Embryonic facial prominence (tissue), 1 donor: ENCODE results near the gene LRP5.
"Not testable (repeated sequence)": the region's sequence is repeated elsewhere in the genome, so short reads cannot be mapped to it uniquely, and the experiment has no call there.

Experiments
- DNase-seq: peaks from one replicate; pipeline ENCODE4 v3.0.0-alpha.2; 2016; ENCODE audit errors: extremely low spot score

LRP5 gene

DNA sequence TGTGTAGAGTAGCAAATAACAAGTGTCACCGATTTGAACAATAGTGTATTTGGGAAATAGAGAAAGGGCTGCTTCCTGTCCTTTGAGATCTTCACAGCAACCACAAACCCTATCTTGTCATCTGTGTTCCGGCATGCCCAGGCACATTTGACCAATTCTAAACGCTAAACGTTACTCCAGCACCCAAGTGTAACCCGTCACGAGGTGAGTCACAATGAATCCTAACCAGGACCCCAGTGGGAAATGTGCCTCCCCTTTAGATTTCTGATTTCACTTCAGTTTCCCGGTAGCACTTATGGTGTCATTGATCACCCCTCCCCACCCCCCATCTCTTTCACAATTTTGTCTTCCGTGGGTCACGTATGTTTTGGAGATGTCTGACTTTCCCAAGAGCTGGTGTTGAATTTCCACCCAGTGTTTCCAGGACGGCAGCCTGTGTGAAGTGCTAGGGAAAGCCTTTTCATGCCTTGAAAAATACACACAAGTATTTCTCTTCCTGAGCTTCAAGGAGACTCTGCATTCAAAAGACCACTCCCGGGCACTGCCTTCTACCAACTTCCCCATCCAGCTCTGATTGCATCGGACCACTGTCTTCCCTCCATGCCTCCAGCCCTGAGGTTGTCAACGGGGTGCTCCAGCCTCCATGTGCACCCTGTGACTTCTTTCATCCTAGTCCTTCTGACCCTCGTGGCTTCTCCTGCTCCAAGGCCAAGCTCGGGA lies 30.1 kb upstream of the LRP5 start:
- no peak for DNase-seq

DNA sequence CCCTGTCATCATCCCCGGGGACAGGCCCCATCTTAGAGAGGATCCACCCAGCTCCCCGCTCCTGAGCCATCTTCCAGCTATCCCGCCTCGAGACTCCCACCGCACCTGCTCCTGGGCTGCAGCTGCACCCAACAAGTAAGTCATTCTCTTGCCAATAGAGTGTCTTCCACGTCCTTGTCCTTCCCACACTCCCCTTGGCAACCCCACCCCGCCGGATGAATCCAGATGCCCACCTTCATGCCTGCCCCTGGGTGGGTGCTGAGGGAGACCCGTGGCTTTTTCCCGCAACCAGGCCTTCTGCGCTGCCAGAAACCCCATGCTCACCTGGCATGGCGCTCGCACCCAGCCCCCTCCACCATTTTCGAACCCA lies 29.5 kb upstream of the LRP5 start:
- no peak for DNase-seq

DNA sequence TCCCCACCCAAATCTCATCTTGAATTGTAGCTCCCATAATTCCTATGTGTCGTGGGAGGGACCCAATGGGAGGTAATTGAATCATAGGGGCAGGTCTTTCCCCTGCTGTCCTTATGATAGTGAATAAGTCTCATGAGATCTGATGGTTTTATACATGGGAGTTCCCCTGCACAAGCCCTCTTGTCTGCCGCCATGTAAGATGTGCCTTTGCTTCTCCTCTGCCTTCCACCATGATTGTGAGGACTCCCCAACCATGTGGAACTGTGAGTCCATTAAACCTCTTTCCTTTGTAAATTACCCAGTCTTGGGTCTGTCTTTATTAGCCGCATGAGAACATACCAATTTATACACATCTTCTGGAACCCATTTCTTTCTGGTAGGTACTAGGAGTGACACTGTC lies 27.8 kb upstream of the LRP5 start:
- not testable (repeated sequence) for DNase-seq

DNA sequence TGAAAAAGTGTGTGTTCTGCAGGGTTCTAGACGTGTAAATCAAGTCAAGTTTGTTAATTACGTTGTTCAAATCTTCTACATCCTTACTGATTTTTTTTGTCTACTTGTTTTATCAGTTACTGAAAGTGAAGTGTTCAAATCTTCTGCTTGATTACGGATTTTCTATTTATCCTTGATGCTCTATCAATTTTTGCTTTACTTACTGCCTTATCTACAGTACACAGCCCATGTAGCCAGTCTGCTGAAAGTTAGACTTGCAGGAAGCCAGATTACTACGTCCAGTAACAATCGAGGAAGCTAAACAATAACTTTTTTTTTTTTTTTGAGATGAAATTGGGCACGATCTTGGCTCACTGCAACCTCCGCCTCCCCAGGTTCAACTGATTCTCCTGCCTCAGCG lies 25.0 kb upstream of the LRP5 start:
- no peak for DNase-seq

DNA sequence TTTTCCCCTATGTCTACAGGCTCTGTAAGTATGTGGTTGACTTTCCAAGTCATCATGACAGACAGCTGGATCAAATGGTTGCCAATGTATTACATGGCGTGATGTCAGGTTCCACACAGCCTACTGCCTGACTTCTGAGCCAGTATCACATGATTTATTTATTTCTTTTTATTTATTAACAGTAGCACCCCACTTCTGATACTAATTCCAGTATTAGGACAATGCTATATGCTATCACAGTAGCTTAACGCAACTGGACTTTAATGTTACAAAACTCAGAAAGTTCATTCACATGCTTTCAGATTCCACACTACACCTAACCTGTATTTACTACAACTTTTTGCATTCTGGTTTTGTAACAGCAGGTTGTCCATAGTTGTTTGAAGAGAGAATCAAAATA lies 22.9 kb upstream of the LRP5 start:
- no peak for DNase-seq

DNA sequence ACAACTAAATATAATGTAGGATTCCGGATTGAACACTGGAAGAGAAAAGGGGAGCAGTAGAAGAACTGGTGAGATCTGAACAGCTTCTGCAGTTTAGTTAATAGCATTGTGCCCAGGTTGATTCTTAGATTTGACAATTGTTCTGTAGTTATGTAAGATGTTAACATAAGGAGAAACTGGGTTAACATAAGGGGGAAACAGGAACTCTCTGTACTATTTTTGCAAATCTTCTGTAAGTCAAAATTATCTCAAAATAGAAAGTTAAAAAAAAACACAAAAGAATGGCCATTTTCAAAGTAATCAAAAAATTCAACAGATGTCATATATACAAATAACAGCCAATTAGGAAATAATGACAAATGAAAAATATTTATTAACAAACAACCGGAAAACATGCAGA lies 18.7 kb upstream of the LRP5 start:
- no peak for DNase-seq

DNA sequence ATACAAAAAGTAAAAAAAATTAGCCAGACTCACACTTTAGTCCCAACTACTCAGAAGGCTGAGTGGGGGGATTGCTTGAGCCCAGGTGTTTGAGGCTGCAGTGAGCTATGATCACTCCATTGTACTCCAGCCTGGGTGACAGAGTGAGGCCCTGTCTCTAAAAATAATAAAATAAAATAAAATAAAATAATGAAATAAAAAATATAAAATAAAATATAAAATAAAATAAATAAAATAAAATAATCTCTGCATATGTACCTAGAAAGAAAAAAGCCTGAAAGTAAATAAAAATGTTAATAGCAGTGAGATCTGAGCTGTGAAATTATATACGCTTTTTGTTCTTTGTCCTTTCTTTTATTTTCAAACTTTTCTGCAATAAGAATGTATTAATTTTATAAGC lies 17.1 kb upstream of the LRP5 start:
- DNase-seq: no peak

DNA sequence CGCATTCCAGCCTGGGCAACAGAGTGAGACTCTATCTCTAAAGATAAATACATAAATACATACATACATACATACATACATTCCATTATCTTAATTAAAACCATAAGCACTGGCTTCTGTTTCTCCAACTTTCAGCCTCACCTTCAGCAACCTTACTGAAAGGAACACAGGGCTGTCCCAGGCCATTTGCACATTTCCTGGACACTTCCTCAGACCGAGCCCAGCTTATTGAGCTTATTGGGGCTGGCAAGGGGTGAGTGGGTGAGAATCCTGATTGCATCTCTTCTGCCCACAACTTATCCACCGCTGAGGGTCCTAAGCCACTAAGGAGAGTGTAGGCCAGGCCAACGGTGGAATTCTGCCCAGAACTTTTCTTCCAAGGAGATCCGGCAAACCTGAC lies 16.5 kb upstream of the LRP5 start:
- no peak for DNase-seq

DNA sequence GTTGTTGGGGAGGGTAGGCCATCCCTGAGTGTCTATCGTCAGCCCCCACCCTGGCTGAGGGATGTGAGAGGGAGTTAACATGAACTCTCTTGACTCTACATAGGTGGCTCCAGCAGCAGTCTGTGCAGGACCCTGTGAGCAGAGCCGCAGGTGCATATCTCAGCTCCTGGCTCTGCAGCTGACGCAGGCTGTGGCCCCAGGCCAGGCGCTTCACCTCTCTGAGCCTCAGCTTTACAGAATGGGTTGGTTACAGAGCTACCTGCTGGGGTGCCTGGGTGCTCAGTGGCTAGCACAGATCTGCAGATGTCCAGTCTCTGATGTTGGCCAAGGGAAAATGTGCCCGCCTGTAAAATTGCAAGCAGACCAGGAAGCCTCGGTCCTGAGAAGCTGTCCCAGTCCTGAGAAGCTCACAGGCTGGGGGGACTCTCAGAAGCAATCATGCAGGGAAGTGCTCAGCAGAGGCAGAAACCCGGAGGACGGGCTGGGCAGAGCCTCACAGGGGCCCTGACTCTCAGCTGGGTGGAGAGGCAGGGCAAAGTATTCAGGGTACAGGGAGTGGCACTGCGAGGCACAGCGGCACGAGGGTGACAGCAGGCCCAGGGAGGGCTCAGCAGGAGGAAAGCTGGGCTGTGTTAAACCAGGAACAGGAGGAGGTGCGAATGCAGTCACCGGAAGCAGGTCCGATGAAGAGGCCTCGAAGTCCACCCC lies 15.9 kb upstream of the LRP5 start:
- DNase-seq: no peak

DNA sequence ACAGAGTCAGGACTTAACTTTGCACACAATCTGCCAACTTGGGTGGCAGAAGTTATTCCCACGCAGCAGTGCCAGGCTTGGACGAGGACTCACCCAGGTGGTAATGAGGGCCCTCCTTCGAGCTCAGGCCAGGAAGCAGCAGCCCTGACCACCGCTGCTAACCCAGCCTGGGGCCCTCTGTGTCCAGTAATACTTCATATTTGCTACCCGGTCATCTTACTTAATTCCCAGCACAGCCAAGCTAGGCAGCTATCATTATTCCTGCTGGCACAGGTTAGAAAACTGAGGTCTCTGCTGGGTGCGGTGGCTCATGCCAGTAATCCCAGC lies 15.4 kb upstream of the LRP5 start:
- DNase-seq: no peak

DNA sequence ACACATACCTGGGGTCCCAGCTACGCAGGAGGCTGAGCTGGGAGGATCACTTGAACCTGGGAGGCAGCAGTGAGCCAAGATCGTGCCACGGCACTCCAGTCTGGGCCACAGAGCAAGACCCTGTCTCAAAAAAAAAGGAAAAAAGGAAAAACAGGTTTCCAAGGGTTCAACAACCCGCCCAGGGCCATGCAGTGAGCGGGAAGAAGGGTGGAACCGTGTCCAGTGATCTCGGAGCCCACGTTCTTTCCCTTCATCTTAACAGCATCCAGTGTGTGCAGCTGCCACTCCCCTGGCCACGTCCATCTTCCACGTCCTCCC lies 14.9 kb upstream of the LRP5 start:
- DNase-seq: no peak

DNA sequence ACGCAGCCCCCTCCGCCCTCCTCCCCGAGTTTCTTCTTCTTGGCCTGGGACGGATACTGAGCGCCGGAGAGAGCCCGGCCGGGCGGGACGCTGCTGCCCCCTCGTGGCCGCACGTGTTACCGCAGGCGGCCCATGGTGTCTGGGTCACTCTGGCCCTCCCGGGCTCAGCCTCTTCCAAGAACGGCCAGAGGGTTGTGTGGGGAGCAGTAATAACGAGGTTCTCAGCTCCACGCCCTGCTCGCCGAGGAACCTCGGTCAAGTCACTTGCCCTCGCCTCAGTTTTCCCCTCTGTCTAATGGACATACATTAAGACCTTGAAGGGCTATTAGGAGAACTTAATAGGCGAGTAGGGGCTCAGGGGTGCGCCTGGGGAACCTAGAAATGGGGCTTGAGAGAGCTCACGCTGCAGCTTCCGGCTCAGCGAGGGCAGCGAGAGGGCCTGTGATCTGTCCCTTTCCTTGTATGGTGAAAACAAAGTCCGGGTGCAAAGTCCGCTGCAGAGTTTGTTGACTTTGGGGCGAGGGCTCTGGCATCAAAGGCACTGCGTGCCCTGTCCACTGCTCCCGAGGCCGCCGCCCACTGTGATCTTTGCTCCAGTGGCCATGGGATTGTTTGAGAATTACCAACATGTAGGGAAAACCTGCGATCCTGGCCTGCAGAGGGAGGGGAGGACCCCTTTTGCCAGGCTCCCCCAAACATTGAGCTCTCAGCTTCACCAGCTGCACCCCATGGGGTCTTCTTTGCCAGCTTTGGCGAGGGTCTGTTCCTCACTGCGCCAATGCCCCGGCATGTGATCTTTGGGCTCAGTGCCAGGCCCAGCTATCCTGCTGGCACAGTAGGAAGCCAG lies 14.4 kb upstream of the LRP5 start:
- DNase-seq: no peak

DNA sequence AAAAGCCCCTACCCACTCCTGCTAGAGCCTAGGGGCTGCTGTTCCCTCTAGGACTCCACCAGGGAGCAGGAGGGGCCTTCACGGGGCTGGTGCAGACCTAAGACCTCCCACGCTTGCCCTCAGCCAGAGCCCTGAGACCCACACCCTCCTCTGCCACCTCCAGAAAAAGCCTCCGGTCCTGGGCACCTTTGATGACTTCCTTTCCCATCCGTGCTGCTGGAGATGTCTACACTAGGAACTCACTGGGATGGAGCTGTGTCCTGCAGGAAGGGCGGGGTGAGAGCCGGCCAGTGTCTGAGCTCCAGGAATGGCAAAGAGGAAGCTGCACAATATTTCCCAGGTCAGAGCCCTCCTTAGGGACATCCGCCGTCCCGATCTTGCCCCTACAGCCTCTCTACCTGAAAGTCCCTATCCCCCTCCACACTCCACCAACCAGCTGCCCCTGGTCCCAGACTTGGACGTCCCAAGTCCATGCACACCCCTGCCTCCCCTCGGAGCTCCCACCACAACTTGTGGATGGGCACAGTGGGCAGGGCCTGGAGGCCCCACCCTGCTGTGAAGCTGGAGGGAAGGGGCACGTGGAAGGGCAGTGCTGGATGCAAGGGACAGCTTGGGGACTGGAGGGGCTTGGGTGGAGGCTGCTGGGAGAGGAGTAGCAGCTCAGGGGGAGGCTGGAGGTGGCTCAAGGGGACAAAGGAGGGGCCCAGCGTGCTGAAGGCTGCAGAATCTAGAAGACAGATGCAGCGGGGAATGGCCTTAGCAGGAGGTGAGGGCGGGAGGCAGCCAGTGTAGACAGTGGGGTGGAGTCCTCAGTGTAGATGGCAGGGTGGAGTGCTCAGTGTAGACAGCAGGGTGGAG lies 13.5 kb upstream of the LRP5 start:
- DNase-seq: no peak

DNA sequence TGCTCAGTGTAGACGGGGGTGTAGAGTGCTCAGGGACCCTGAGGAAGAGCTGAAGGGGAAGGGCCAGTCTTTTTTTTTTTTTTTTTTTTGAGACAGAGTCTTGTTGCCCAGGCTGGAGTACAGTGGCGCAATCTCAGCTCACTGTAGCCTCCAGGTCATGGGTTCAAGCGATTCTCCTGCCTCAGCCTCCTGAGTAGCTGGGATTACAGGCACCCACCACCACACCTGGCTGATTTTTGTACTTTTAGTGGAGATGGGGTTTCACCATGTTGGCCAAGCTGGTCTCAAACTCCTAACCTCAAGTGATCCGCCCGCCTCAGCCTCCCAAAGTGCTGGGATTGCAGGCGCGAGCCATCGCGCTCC lies 12.9 kb upstream of the LRP5 start:
- not testable (repeated sequence) for DNase-seq

DNA sequence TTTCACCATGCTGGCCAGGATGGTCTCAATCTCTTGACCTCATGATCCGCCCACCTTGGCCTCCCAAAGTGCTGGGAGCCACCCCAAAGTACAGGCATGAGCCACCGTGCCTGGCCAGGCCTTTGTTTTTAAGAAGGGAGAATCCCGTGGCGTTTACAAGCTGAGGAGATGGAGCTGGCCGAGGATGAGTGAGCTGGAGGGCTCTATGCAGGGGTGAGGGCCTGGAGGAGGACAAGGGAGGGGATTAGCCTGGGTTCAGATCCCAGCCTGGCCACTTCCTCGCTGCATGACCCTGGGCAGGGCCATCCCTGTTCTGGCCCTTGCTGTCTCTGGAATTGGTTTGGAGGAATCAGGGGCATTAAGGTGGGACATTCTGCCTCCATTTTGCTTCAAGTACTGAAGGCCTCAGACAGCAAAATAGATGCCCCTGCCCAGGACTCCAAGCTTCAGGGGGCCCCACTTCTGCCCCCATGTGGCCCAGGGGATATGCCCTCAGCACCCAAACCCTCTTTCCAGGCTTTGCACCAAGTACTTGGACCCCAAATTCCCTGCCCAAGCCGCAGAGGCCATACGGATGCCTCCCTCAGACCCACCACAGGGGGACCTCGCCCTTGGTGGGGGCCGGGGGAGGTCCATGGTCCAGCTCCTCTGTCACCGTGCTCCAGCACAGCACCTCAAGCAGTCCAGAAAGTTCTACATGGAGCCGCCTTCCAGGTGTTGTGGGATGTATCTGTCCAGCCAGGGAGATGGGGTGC lies 12.1 kb upstream of the LRP5 start:
- no peak for DNase-seq

DNA sequence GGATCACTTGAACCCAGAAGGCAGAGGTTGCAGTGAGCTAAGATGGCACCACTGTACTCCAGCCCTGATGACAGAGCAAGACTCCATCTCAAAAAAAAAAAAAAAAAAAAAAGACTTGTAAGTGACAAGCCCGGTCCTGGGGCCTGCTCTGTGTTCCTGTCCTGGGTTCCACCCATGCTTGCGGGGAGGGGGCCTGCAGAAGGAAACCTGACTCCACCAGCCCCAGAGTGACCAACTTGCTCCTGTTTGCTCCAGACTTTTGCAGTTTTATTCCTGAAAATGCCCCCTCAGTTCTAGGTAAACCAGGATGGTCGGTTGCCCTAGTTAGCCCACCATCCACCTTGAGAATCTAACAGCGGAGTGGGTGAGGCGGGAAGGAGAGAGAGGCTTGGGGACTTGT lies 10.1 kb upstream of the LRP5 start:
- DNase-seq: no peak

DNA sequence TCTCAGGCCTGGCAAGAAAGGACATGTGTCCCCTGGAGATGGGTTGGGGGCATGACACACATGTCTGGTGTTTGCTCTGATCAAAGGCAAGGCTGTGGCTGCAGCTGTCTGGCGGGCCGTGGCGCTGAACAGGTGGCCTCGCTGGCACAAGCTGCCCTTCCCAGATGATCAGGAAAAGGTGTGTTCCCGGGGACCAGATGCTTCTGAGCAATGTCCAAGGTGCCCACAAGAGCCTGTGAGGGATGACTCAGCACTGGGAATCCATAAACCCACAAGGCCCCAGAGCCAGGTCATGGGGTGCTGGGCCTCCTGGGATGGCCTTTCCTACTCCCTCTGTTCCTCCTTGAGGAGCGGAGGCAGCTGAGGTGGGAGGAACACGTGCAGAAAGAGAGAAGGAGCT lies 9.7 kb upstream of the LRP5 start:
- DNase-seq: no peak

DNA sequence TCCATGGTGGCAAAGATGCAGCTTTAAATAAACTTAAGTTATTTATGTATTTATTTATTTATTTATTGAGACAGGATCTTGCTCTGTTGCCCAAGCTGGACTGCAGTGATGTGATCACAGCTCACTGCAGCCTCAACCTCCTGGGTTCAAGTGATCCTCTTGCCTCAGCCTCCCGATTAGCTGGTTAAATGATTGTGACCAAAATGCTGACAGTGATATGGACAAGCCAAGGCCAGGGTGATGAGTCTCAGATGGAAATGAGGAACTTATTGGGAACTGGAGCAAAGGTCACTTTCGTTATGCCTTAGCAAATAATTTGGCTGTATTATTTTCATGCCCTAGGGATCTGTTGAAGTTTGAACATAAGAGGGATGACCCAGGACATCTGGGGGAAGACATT lies 9.3 kb upstream of the LRP5 start:
- DNase-seq: no peak

DNA sequence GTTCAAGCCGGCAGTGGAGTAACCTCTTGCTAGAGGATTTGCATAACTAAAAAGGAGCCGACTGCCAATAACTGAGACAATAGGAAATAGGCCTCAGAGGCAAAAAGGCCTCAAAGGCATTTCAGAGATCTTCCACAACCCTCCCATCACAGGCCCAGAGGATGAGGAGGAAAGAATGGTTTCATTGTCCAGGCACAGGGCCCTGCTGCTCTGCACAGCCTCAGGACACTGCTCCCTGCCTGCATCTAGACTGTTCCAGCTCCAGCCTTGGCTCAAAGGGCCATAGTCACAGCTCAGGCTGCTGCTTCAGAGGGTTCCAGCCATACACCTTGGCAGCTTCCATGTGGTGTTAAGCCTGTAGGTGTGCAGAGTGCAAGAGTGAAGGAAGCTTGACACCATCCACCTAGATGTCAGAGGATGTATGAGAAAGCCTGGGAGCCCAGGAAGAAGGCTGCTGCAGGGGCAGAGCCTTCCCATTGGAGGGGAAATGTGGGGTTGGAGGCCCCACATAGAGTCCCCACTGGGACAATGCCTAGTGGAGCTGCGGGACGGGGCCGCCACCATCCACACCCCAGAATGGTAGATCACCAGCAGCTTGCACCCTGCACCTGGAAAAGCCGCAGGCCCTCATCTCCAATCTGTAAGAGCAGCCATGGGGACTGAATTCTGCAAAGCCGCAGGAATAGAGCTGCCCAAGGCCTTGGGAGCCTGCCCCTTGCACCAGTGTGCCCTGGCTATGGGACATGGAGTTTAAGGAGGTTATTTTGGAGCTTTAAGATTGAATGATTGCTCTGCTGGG lies 8.2 kb upstream of the LRP5 start:
- DNase-seq: no peak

DNA sequence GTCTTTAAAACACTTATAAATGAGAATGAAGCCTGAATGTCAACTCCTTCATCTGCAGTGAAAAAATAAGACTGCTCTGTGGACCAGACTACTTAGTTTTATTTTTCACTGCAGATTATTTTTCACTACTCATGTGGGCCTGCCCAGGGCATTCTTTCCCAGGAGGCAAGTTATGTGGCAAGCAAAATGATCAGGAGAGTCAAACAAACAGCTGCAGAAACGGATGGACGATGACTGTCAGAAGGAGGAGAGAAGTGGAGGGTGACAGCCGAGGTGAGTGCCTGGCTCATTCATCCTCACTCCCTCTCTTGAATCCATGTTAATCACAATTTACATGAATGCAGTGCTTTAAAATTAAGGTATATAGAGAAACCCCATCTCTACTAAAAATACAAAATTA lies 5.8 kb upstream of the LRP5 start:
- DNase-seq: no peak

DNA sequence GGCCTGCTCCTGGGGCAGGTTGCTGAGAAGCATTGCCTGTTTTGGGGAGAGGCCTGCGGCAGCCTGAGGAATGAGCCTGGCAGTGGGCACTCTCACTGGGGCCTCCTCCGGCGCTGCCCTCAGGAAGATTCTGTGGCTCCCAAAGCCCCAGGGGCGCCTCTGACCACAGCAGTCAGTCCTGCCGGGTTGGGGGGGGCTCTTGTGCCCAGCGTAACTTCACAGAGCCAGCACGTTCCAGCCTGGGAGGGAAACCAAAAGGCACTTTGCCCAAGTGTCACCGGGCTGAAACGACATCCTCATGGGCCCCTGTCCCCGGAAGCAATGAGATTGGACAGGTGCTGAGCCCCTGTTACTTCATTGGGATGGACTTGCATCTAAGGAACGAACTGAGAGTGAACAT lies 4.3 kb upstream of the LRP5 start:
- DNase-seq: no peak
